PC-3 (cell line): ENCODE measurements around the gene EGFL7. TPM values are rescaled to one million over a fixed set of nuclear protein-coding genes. Genes with fewer than 3 reads are reported as not detected.

Source experiments
- ATAC-seq: fragments of 200-7000 bp; cut with Tn5 transposase; 2 replicates; pipeline ENCODE4 v1.9.1; 2020; ENCODE audit warnings: mild to moderate bottlenecking, moderate library complexity
- BruUV-seq: library from RNA; stranded (reverse); fragments of 400-500 nt; replicated peaks from 2 replicates; lab custom pipeline; 2021; lab: Mats Ljungman, UMichigan
- CTCF ChIA-PET: fragments of 300-600 bp; sonication (Branson Sonifier 250); formaldehyde crosslinking; loops from one replicate; lab custom pipeline; 2022; ENCODE audit warnings: antibody characterized with exemption; lab: Charles Lee
- POLR2A ChIA-PET: fragments of 300-600 bp; sonication (Branson Sonifier 250); formaldehyde crosslinking; loops from one replicate; lab custom pipeline; 2022; ENCODE audit warnings: antibody characterized with exemption; ENCODE audit not compliant: unreplicated experiment; lab: Charles Lee
- DNase-seq: peaks from one replicate; pipeline ENCODE4 v3.0.0-alpha.2; 2015
- H2AFZ ChIP-seq: fragments of 300-600 bp; sonication (generic); 2 replicates; pipeline ENCODE4 v1.6.0; 2016; ENCODE audit warnings: antibody characterized with exemption, low read length
- H3F3A ChIP-seq: fragments of 300-600 bp; sonication (generic); one replicate; pipeline ENCODE4 v1.6.0; 2017; ENCODE audit warnings: antibody characterized with exemption, low read length, control low read depth, mild to moderate bottlenecking; ENCODE audit not compliant: unreplicated experiment
- H3K27ac ChIP-seq: fragments of 300-600 bp; sonication (generic); 2 replicates; pipeline ENCODE4 v1.5.1; 2016; ENCODE audit warnings: mild to moderate bottlenecking, low read length
- H3K27me3 ChIP-seq: fragments of 300-600 bp; sonication (generic); 2 replicates; pipeline ENCODE4 v1.6.1; 2016; ENCODE audit warnings: low read length, mixed read lengths
- H3K36me3 ChIP-seq: fragments of 300-600 bp; sonication (generic); 2 replicates; pipeline ENCODE4 v1.6.1; 2016; ENCODE audit warnings: low read depth, mixed run types, low read length, mixed read lengths
- H3K4me1 ChIP-seq: fragments of 300-600 bp; sonication (generic); 2 replicates; pipeline ENCODE4 v1.5.1; 2016; ENCODE audit warnings: low read length; ENCODE audit not compliant: insufficient read depth
- H3K4me2 ChIP-seq: fragments of 300-600 bp; sonication (generic); 2 replicates; pipeline ENCODE4 v1.6.0; 2016; ENCODE audit warnings: low read length
- H3K4me3 ChIP-seq: fragments of 300-600 bp; sonication (generic); 2 replicates; pipeline ENCODE4 v1.5.1; 2016; ENCODE audit warnings: mild to moderate bottlenecking, low read length, mixed read lengths
- H3K79me2 ChIP-seq: fragments of 300-600 bp; sonication (generic); 2 replicates; pipeline ENCODE4 v1.6.1; 2017; ENCODE audit warnings: low read length, mixed read lengths
- H3K9ac ChIP-seq: fragments of 300-600 bp; sonication (generic); 2 replicates; pipeline ENCODE4 v1.6.0; 2016; ENCODE audit warnings: mild to moderate bottlenecking, low read length
- H3K9me2 ChIP-seq: fragments of 300-600 bp; sonication (generic); replicated peaks from 2 replicates; pipeline ENCODE4 v1.6.1; 2016; ENCODE audit warnings: mixed run types, low read length, mixed read lengths
- H3K9me3 ChIP-seq: fragments of 300-600 bp; sonication (generic); 2 replicates; pipeline ENCODE4 v1.6.1; 2016; ENCODE audit warnings: low read length, mixed read lengths
- H4K20me1 ChIP-seq: fragments of 300-600 bp; sonication (generic); 2 replicates; pipeline ENCODE4 v1.6.1; 2016; ENCODE audit warnings: low read length, mixed read lengths
- EZH2 ChIP-seq: fragments of 300-600 bp; sonication (generic); IDR thresholded peaks from one replicate; pipeline ENCODE4 v1.6.1; 2017; ENCODE audit warnings: antibody characterized with exemption, mild to moderate bottlenecking, low read length; ENCODE audit not compliant: unreplicated experiment
- EZH2phosphoT487 ChIP-seq: fragments of 300-600 bp; sonication (generic); IDR thresholded peaks from 2 replicates; pipeline ENCODE4 v1.6.1; 2018; ENCODE audit warnings: mild to moderate bottlenecking, antibody characterized with exemption, low read length, borderline replicate concordance
- intact Hi-C: fragments of 100-400 bp; cut with micrococcal nuclease; formaldehyde crosslinking; loops from 2 replicates; pipeline ENCODE4 v1.9.0; 2023
- total RNA-seq: library from RNA; depleted of rRNA; stranded (reverse); fragments of >200 nt; gene quantifications from 2 replicates; pipeline ENCODE4 v1.2.3, GENCODE V29; 2014
- TF ChIP-seq, protein P1 (sequence below): fragments of 300-600 bp; sonication (generic); conservative IDR thresholded peaks from 2 replicates; pipeline ENCODE4 v1.5.1; 2017; ENCODE audit warnings: antibody characterized with exemption, low read depth, mild to moderate bottlenecking, low read length

Gene EGFL7
- total RNA-seq, 1 experiment from 2014 or later, result 23.1 TPM

DNA sequence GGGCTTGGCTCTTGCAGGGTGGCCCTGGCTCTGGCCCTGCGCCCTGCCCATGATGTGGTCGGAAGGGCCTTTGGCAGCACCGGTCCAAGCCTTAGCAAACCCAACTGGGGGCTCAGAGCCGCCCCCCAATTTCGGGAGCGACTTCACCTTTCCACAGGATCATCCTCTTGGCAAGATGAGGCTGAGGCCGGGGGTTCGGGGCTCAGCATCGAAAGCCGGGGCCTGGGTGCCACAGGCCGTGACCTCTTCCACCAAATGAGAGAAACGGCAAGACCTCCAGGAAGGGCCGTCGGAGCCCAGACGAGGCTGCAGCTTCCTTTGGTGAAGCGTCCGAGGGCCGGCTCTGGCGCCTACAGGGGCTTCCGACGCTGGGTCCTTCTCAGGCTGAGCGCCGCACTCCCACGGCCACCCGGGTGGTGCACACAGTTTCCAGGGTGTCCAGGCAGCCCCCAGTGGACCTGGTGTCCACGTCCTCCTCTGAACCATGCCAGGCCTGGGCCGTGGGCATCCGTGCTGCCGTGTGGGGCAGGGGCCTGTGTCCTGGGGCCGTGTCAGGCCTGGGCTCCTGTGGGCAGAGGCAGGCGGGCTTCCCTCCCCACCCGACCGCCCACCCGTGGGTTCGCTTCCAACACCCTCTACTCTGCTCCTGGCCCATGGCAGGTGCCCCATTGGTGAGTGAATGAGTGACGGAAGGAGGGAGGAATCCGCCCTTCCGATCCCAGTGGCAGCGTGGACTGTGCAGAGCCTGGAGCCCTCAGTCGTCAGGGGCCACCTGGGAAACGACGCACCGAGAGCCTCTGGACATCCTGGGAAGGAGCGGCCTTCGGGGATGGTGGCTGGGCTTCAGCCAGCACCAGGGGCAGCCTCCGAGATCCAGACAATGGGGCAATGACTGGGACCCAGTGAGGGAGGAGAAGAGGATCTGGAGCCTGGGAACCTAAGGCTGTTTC, 29.7 kb downstream of the EGFL7 start:
- POLR2A ChIA-PET, result no interaction called here
- TF ChIP-seq EZH2, result no peak
- intact Hi-C loops, result loop anchor here (5.0 kb wide), 1 partner anchor 205 kb away; no protein-coding TSS in a partner anchor
- Histone ChIP-seq H4K20me1 (no peaks in the 10 kb centered on the region), H3K9ac (no peak overlapping the region), H3K9me2 (no peaks in the 10 kb centered on the region), H3K36me3 (no peaks in the 10 kb centered on the region), H3F3A (no peaks in the 10 kb centered on the region), H3K4me2 (0 out of 2 replicates have a peak overlapping the region, but pooled peaks have one; percentile 75), H3K4me3 (no peak overlapping the region), H3K27me3 (no peaks in the 10 kb centered on the region), H3K79me2 (no peaks in the 10 kb centered on the region), H3K9me3 (no peaks in the 10 kb centered on the region), H2AFZ (no peak overlapping the region), H3K4me1 (peaks cover 41% of the 10 kb centered on the region), H3K27ac (no peak overlapping the region)
- no peak for ATAC-seq
- BruUV-seq, result no TSS peak
- CTCF ChIA-PET, result no interaction called here
- DNase-seq, result no peak

DNA sequence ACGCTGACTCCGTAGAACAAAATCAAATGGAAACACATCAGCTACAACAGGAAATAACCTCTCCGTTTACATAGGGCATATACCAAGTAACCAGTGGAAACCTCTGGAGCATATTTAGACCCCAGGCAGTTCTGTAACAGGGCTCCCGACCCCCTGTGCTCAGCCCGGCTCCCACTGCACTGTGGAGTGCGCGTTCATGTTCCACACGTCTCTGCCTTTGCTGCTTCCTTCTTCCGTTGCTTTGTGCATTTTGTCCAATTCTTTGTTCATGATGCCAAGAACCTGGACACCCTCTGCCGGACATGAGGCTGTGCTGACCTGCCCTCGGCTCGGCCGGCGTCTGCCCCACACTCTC, 30.4 kb downstream of the EGFL7 start:
- CTCF ChIA-PET, result interaction anchor here (0.6 to 1.1 kb wide), 3 partner anchors 20 to 208 kb away, joined by 3 to 4 read pairs (median 3); no protein-coding TSS in a partner anchor
- H3K4me3 ChIP-seq, result no peak overlapping the region
- no peaks in the 10 kb centered on the region for H3K79me2 ChIP-seq
- peak overlapping the region; percentile 69 for H3K27ac ChIP-seq
- H3K36me3 ChIP-seq, result no peaks in the 10 kb centered on the region
- H3K9ac ChIP-seq, result peak overlapping the region; percentile 29; the same call in 1 of the 2 replicates
- no peaks in the 10 kb centered on the region for H3K9me3 ChIP-seq
- no peak for DNase-seq
- no peak overlapping the region for H2AFZ ChIP-seq
- ATAC-seq, result no peak
- H3K4me1 ChIP-seq, result peaks cover 36% of the 10 kb centered on the region
- peak overlapping the region; percentile 75 for H3K4me2 ChIP-seq
- intact Hi-C loops, result loop anchor here (5.0 kb wide), 1 partner anchor 206 kb away; no protein-coding TSS in a partner anchor
- POLR2A ChIA-PET, result no interaction called here
- H3F3A ChIP-seq, result no peaks in the 10 kb centered on the region
- TF ChIP-seq EZH2 (no peak), EZH2phosphoT487 (no peak)
- TF ChIP-seq, protein P1, sequence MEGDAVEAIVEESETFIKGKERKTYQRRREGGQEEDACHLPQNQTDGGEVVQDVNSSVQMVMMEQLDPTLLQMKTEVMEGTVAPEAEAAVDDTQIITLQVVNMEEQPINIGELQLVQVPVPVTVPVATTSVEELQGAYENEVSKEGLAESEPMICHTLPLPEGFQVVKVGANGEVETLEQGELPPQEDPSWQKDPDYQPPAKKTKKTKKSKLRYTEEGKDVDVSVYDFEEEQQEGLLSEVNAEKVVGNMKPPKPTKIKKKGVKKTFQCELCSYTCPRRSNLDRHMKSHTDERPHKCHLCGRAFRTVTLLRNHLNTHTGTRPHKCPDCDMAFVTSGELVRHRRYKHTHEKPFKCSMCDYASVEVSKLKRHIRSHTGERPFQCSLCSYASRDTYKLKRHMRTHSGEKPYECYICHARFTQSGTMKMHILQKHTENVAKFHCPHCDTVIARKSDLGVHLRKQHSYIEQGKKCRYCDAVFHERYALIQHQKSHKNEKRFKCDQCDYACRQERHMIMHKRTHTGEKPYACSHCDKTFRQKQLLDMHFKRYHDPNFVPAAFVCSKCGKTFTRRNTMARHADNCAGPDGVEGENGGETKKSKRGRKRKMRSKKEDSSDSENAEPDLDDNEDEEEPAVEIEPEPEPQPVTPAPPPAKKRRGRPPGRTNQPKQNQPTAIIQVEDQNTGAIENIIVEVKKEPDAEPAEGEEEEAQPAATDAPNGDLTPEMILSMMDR, result no peak
- H3K9me2 ChIP-seq, result no peaks in the 10 kb centered on the region
- BruUV-seq, result no TSS peak
- H4K20me1 ChIP-seq, result no peaks in the 10 kb centered on the region
- H3K27me3 ChIP-seq, result no peaks in the 10 kb centered on the region

DNA sequence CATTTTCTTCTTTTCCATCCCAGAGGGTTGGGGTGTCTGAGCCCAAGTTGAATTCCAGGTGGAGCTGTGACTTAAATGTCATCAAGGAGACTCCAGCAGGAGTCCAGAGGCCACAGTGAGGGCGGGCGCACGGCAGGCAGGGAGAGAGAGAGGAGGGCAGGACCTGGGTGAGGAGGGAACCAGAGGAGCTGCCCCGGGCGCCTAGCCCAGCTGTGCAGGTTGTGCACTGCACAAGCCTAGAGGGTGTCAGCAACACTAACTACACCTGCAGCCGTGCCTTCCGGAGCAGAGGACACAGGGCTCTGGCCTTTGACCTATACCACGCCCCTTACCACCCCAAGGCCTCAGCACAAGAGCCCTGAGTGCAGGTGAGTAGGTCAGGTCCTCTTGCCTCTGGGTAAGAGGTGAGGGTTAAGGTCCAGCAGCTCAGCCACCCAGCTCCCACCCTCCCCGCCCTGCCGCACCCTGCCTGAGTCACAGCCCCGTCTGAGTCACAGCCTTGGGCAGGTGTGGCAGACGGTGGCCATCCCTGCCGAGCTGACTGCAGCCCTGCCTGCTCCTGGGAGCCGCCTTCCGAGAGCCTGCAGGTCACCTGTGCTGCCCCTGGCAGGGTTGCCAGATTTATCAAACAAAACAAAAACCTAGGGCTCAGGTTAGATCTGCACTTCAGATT, 30.9 kb downstream of the EGFL7 start:
- TF ChIP-seq EZH2 (no peak), EZH2phosphoT487 (no peak)
- TF ChIP-seq, protein P1, result no peak
- no peak overlapping the region for H2AFZ ChIP-seq
- H3K36me3 ChIP-seq, result no peaks in the 10 kb centered on the region
- no peaks in the 10 kb centered on the region for H4K20me1 ChIP-seq
- no peaks in the 10 kb centered on the region for H3K27me3 ChIP-seq
- POLR2A ChIA-PET, result no interaction called here
- H3K9ac ChIP-seq, result peak overlapping the region; percentile 76
- no TSS peak for BruUV-seq
- peaks cover 35% of the 10 kb centered on the region for H3K4me1 ChIP-seq
- H3K9me2 ChIP-seq, result no peaks in the 10 kb centered on the region
- no peaks in the 10 kb centered on the region for H3K9me3 ChIP-seq
- ATAC-seq (peak; percentile 88), DNase-seq (peak; percentile 89)
- peak overlapping the region; percentile 81 for H3K4me2 ChIP-seq
- peak overlapping the region; percentile 98 for H3K27ac ChIP-seq
- intact Hi-C loops, result loop anchor here (2.0 to 5.0 kb wide), 2 partner anchors 23 to 206 kb away; no protein-coding TSS in a partner anchor
- H3K4me3 ChIP-seq, result peak overlapping the region; percentile 58
- H3K79me2 ChIP-seq, result no peaks in the 10 kb centered on the region
- H3F3A ChIP-seq, result no peaks in the 10 kb centered on the region
- CTCF ChIA-PET, result interaction anchor here (0.6 to 1.1 kb wide), 3 partner anchors 21 to 209 kb away, joined by 3 to 4 read pairs (median 3); no protein-coding TSS in a partner anchor
